ENCODE results near the gene BRIX1.

DNA sequence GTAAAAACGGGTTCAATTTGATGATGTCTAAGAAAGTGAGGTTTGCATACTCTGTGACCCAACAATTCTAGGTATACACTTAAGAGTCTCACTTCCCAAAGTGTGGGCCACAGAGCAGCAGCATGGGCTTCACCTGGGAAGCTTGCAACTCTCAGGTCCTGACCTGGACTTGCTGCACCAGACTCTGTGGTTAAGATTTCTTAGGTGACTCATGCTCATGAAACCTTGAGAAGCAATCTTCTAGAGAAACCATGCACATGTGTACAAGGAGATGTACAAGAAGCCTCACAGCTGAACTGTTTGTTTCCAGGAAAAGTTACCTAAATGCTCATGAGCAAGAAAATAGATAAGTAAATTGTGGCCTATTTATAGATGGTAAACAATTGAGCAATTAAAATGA lies 43.8 kb downstream of the BRIX1 start:
- TF ChIP-seq CTCF (IDR thresholded peaks at IDR 0.05) (no peak), POLR2A (IDR thresholded peaks at IDR 0.05) (no peak)
